WI38 (cell line): ENCODE measurements around the gene C16orf92.

Experiments
- H3K4me3 ChIP-seq: 2 replicates; pipeline ENCODE4 v1.5.1; 2011; ENCODE audit warnings: low read depth, mild to moderate bottlenecking, control low read depth, low read length
- CTCF ChIP-seq: IDR thresholded peaks from 2 replicates; pipeline ENCODE4 v1.5.1; 2012; ENCODE audit warnings: low read depth, mild to moderate bottlenecking, control low read depth, low read length

The C16orf92 gene

GRCh38 chr16:29978081-29978480, 44.9 kb upstream of the C16orf92 start:
- TF ChIP-seq CTCF = no peak
- no peak overlapping the region for H3K4me3 ChIP-seq

DNA sequence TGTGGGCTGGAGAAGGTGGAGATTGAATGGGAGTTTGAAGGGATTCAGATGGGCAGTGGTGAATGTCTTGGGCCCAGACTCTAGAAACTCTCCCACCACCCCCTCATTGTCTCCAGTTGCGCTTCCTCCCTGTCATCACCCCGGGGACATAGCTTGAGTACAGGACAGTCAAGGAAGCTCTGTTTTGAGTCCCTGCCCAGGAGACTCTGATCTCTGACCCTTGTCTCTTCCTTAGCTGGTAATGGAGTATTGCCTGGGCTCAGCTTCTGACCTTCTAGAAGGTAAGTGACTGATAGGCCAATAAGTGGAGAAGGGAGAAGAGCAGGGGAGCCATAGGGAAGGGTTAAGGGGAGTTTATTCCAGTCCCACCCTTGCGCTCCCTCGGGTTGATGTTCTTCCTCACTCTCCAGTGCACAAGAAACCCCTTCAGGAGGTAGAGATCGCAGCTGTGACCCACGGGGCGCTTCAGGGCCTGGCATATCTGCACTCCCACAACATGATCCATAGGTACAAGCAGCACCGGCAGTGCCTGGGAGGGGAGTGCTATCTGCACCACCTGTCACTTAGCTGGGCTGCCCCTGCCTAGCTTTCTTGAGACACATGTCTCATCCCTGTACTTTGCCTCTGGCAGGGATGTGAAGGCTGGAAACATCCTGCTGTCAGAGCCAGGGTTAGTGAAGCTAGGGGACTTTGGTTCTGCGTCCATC, 44.3 kb upstream of the C16orf92 start:
- no peak overlapping the region for H3K4me3 ChIP-seq
- TF ChIP-seq CTCF = no peak

DNA sequence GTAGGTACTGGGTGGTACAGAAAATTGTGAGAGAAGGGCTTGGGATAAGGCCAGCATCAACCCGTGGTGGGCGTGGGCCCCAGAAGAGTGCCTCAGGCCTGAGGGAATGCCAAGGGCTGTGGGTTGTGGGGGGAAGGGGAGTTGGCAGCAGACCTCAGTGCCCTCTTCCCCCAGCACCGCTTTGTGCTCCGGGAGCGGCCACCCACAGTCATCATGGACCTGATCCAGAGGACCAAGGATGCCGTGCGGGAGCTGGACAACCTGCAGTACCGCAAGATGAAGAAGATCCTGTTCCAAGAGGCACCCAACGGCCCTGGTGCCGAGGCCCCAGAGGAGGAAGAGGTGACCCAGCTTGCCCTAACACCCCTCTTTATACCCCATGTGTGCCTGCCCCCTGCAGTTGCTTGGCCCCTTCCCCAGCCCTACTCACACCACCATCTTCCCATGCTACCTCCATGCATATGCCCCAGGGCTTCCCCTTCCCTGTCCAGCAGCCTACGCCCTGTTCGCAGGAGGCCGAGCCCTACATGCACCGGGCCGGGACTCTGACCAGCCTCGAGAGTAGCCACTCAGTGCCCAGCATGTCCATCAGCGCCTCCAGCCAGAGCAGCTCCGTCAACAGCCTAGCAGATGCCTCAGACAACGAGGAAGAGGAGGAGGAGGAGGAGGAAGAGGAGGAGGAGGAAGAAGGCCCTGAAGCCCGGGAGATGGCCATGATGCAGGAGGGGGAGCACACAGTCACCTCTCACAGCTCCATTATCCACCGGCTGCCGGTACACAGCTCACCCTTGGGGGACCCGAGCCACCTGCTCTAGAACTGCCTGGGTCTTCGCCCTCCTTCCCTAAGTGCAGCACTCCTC, 40.2 kb upstream of the C16orf92 start:
- H3K4me3 ChIP-seq = no peak overlapping the region
- TF ChIP-seq CTCF = no peak

DNA sequence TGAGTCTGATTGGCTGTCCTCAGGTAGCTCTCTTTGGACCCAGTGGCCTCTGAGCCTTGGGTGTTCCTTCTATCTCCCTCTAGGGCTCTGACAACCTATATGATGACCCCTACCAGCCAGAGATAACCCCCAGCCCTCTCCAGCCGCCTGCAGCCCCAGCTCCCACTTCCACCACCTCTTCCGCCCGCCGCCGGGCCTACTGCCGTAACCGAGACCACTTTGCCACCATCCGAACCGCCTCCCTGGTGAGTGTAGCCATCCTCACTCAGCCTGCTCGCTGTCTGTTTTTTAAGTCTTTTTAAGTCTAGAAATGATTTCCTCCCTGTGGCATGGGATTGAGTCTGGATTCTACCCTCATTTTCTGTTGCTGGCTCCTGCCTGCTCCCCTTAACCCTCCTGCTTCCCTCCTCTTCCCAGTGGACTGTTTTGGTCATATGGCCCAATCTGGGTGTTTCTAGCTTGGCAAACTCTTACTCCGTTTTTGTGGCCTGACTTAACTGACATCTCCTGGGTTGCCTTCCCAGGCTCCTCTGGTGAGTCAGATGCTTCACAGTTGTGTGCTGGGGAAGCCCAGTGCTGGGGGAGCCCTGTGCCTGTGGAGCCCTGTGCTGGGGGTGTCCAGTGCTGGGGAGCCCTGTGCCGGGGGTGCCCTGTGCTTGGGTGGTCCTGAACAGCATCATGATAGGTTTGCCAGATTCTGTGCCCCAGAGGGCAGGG, 39.4 kb upstream of the C16orf92 start:
- no peak overlapping the region for H3K4me3 ChIP-seq
- TF ChIP-seq CTCF = no peak

- H3K4me3 ChIP-seq = no peak overlapping the region
- TF ChIP-seq CTCF = no peak
Observed at GRCh38 chr16:29984137-29984763, 38.7 kb upstream of the C16orf92 start.

GRCh38 chr16:29984764-29985147, 38.2 kb upstream of the C16orf92 start:
- TF ChIP-seq CTCF = no peak
- no peak overlapping the region for H3K4me3 ChIP-seq
